HG03108 (cell line): Measurements from ENCODE around the gene OR52E5.

ENCODE experiments used
- ATAC-seq: cut with Tn5 transposase; IDR thresholded peaks from one replicate; pipeline ENCODE4 v1.9.1; 2021; ENCODE audit warnings: moderate library complexity; ENCODE audit not compliant: unreplicated experiment

The OR52E5 gene

GRCh38 chr11:5932671-5933070, 39.7 kb downstream of the OR52E5 start:
- no peak for ATAC-seq

GRCh38 chr11:5933116-5933515, 40.1 kb downstream of the OR52E5 start:
- ATAC-seq, result no peak

GRCh38 chr11:5937868-5938602, 45.0 kb downstream of the OR52E5 start:
- no peak for ATAC-seq

- no peak for ATAC-seq
These were observed 45.6 kb downstream of the OR52E5 start for GRCh38 chr11:5938603-5938965.

- ATAC-seq, result no peak
These were observed 47.7 kb downstream of the OR52E5 start for GRCh38 chr11:5940748-5941147.

- no peak for ATAC-seq
These were observed 48.9 kb downstream of the OR52E5 start, which contains the start of gene OR56A3 for GRCh38 chr11:5941951-5942350. OR56A3 (plus strand) TSS chr11:5942251; CDS start chr11:5947347, 5,096 bp downstream.
